Mucosa of stomach (tissue), 1 donor: ENCODE measurements around the gene ADRA2B.
"Not testable (repeated sequence)": the region's sequence is repeated elsewhere in the genome, so short reads cannot be mapped to it uniquely, and the experiment has no call there.

Experiments used
- H3K27me3 ChIP-seq: one replicate; pipeline ENCODE4 v1.7.0; 2013; ENCODE audit warnings: mild to moderate bottlenecking, low read length; ENCODE audit not compliant: control insufficient read depth, insufficient read depth
- H3K36me3 ChIP-seq: one replicate; pipeline ENCODE4 v1.7.0; 2013; ENCODE audit warnings: low read length; ENCODE audit not compliant: control insufficient read depth, insufficient read depth
- H3K4me1 ChIP-seq: one replicate; pipeline ENCODE4 v1.7.0; 2013; ENCODE audit warnings: mild to moderate bottlenecking, low read length; ENCODE audit not compliant: control insufficient read depth, insufficient read depth
- H3K4me3 ChIP-seq: one replicate; pipeline ENCODE4 v1.7.0; 2013; ENCODE audit warnings: low read length
- H3K9ac ChIP-seq: one replicate; pipeline ENCODE4 v1.7.0; 2013; ENCODE audit warnings: mild to moderate bottlenecking, low read length, moderate library complexity
- H3K9me3 ChIP-seq: one replicate; pipeline ENCODE4 v1.7.0; 2013; ENCODE audit warnings: mild to moderate bottlenecking, low read length, moderate library complexity; ENCODE audit not compliant: control insufficient read depth
- donor health status: Pancreatic carcinoma.

Gene ADRA2B

DNA sequence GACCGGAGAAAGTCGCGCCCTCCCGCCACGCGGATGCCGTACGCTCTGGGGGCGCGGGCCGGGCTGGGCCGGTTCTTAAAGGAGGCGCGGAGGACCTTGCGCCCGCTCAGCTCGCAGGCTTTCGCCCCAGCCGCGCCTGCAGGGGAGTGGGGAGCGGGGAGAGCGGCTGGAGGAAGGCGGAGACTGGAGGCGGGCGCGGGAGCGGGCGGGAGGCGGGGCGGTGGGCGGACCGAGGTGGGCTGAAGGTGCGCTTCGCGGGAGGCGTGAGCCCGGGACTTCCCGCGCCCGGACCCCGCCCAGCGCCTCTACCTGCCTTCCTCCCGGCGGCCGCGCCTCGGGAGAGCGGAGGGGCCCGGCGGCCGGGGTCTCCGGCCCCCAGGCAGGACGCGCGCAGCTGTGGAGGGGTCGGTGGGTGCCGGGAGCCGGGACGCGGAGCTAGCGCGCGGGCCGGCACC lies at the start of gene ADRA2B:
ADRA2B (minus strand) TSS at position 148 of the 455 bp plus-strand sequence. CDS start 422 bp downstream, outside the sequence.
- Histone ChIP-seq H3K9me3 (no peaks in the 10 kb centered on the region), H3K4me1 (peaks cover 16% of the 10 kb centered on the region), H3K4me3 (no peak within 1 kb of the TSS), H3K9ac (peak within 1 kb of the TSS; percentile 47), H3K27me3 (peaks cover 59% of the 10 kb centered on the region), H3K36me3 (no peaks in the 10 kb centered on the region)

DNA sequence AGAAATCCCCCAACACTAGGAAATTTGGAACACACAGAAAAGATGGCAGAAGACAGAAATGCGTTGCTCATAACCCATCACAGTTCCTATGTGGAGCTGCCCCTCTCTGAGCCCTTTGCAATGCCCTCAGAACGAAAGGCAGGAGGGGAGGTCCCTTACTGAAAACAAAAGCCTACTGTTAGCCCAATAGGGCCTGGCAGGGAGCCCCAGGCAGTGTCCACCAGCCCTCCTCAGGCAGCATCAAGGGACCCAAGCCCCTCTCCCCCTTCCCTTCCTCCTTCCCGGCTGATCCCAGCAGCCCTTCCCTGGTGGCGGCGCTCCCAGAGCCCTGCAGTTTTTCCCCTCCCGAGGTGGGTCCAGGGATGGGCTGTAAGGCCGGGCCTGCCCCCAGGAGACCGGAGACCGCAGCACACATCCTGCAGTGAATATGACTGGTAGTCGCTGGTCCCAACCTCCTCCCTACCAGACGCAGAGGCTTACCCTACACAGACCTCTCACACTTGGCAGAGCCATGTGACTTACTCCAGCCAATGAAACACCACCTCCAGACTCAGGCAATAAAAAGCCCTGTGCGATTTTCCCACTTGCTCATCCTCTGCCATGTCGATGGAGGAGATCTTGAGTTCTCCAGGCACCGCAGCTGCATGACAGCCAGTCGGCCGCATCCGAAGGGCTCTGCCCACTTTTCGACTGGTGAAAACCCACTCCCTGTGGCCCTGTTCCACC lies 48.3 kb upstream of the ADRA2B start:
- Histone ChIP-seq H3K4me1 (peaks cover 12% of the 10 kb centered on the region), H3K9ac (no peak overlapping the region), H3K4me3 (no peak overlapping the region), H3K27me3 (no peaks in the 10 kb centered on the region), H3K9me3 (no peaks in the 10 kb centered on the region), H3K36me3 (no peaks in the 10 kb centered on the region)

DNA sequence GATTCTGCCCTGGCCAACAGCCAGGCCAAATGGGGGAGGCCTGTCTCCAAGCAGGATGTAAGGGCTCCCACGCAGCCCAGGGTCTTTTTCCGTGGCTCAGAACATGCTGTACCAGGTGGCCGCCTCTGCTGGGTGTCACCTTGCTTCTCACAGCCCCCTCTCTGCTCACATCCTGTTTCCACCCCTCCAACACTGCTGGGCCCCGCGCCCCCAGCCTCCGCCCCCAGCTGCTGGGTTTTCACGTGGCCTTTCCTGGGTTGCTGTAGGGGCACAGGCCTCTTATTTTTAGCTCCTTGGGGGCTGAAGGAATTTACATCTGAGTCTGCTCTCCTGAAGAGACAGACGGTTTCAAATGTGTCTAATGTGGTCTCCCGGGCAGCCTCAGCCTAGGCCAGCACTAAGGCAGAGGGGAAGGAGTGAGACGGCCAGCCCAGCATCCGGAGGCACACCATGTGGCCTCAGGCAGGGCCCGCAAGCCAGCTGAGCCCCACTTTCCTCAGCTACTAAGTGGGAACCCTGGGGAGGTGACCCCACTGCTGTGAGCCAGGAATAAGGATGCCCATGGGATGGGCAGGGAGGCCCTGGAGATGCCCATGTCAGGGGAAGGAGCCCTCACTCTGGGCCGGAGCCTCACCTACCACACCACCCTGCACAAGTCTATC lies 47.5 kb upstream of the ADRA2B start:
- H3K4me1 ChIP-seq = peaks cover 12% of the 10 kb centered on the region
- H3K9ac ChIP-seq = no peak overlapping the region
- H3K36me3 ChIP-seq = no peaks in the 10 kb centered on the region
- no peaks in the 10 kb centered on the region for H3K27me3 ChIP-seq
- H3K4me3 ChIP-seq = no peak overlapping the region
- no peaks in the 10 kb centered on the region for H3K9me3 ChIP-seq

DNA sequence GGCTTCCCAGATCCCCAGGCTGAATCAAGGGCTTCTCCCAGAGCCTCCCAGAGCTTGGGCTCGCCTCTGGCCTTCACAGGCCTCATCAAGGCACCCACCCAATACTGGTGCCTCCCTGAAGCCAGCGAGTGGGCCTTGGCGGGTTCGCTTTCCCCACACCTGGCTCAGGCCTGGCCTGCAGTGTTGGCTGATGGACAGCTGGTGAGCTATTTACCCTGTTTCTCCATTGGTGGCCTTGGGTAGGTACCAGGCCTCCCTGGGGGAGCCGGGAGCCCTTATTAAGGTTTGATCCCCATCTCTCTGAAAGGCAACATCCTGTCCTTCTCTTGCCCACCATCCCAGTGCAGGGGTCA lies 47.0 kb upstream of the ADRA2B start:
- Histone ChIP-seq H3K9ac (no peak overlapping the region), H3K27me3 (no peaks in the 10 kb centered on the region), H3K9me3 (no peaks in the 10 kb centered on the region), H3K36me3 (no peaks in the 10 kb centered on the region), H3K4me3 (no peak overlapping the region), H3K4me1 (peaks cover 12% of the 10 kb centered on the region)

DNA sequence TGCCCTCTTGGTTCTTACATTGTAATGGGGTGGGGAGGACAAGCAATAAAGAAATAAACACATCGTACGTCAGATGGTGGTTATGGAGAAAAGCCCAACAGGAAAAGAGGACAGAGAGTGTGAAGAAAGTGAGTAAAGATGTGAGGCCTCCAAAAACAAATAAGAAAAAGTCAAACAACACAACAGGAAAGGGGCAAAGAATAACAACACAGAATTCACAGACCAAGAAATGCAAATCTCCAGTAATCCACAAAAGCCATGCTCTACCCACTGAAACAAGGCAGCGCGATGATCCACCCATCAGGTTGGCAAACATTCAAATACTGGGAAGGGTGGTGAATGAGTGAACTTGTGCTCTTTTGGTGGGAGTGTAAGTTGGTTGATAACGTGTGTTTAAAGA lies 45.5 kb upstream of the ADRA2B start:
- Histone ChIP-seq H3K9ac (no peak overlapping the region), H3K36me3 (no peaks in the 10 kb centered on the region), H3K4me3 (no peak overlapping the region), H3K4me1 (peaks cover 7% of the 10 kb centered on the region), H3K27me3 (no peaks in the 10 kb centered on the region), H3K9me3 (no peaks in the 10 kb centered on the region)

DNA sequence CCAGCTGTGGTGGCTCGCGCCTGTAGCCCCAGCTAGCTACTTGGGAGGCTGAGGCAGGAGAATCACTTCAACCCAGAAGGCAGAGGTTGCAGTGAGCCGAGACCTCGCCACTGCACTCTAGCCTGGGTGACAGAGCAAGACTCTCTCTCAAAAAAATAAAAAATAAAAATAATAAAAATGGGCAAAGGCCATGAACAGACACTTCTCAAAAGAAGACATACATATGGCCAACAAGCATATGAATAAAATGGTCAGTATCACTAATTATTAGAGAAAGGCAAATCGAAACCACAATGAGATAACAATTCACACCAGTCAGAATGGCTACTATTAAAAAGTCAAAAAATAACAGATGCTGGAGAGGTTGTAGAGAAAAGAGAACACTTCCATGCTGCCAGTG lies 44.0 kb upstream of the ADRA2B start:
- H3K4me1 ChIP-seq, H3K9ac ChIP-seq, H3K9me3 ChIP-seq, H3K36me3 ChIP-seq, H3K4me3 ChIP-seq, H3K27me3 ChIP-seq: not testable (repeated sequence)

DNA sequence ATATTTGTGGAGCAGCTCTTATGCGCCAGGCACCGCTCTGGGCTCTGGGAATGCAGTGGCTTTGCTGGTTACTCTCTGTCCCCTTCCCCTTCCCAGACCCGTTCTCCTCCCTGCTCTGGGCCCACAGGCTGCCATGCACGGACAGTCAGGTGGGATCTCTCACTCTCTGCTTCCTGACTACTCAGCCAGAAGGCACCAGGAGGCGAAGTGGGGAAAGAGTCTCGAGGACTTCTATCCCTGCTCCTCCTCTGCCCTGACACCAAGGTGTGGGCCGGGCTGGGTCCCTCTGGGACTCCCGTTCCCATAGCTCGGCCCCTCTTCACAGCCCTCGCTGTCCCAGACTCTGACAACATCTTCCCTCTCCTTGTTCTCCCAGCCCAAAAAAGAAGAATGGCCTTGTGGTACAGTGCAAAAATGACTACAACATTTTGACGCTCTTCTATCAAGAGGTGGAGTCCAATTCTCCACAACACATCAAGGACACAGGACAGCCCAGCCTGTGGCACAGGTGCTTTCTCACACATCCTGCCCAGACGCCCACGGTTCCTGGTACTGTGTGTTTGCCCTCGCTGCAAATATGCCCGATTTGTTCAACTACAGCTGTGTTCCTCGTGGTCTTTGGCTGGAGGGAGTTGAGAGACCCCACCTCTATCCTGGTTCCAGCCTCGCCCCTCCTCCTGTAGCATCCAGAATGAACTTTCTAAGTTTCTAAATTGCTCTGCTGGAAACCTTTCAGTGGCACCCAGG lies 42.9 kb upstream of the ADRA2B start:
- Histone ChIP-seq H3K36me3 (no peaks in the 10 kb centered on the region), H3K27me3 (no peaks in the 10 kb centered on the region), H3K4me3 (no peak overlapping the region), H3K4me1 (peaks cover 7% of the 10 kb centered on the region), H3K9me3 (no peaks in the 10 kb centered on the region), H3K9ac (no peak overlapping the region)

DNA sequence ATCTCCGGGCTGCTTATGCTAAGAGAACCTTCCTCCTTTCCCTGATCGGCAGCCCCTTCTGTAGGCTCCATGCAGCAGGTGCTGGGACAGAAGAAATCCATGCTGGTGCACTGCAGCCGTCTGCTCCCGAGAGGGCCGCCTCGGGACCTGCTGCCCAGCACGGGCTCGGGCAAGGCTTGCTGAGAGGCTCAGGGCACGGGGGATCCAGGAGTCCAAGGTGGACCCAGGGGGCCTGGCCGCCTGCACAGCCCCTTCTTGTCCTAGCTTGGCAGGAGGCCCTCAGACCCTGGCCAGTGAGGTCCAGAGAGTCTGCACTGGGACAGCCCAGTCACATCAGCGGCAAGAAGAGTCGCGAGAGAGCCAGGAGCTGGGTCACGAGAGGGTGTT lies 42.2 kb upstream of the ADRA2B start:
- Histone ChIP-seq H3K4me1 (peaks cover 7% of the 10 kb centered on the region), H3K9ac (no peak overlapping the region), H3K9me3 (no peaks in the 10 kb centered on the region), H3K27me3 (no peaks in the 10 kb centered on the region), H3K4me3 (no peak overlapping the region), H3K36me3 (no peaks in the 10 kb centered on the region)

DNA sequence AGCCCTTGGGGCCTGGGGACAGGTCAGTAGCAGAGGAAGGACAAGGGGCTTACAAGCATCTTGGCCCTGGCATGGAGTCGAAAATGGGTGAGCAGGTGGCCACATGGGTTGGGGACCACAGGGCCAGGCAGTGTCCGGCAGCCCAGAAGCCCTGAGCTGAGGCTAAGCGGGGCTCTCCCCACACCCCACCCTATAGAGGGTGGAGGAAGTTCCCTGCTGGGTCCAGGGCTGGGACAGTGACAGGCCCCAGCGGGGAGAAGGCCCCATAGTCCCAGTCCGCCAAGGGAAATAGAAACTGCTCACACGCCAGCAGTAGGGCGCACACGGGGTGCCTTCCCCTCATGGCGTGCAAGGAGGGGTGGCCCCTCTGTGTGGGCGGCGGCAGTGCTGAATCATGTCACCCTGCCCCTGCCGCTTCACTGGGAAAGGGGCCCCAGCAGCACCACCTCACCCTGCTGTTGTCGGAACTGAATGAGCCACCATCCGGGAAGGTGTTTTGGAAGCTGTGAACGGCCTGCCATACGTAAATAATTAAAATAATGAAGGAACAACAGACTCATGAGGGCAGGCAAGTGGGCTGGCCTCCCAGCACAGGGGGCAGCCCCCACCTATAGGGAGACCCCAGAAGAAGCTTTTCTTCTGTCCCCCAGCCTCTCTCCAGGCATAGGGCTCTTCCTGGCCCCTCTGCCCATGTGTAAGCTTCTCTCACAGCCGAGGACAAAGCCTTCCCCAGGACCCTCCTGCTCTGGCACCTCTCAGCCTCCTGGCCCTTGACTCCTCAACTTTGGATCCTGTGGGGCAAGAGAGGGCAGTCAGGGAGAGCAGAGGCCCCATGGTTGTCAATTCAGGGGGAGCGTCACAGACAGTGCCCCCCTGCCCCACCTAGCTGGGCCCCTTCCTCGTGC lies 41.5 kb upstream of the ADRA2B start:
- Histone ChIP-seq H3K9me3 (no peaks in the 10 kb centered on the region), H3K27me3 (no peaks in the 10 kb centered on the region), H3K4me1 (peaks cover 7% of the 10 kb centered on the region), H3K9ac (no peak overlapping the region), H3K36me3 (no peaks in the 10 kb centered on the region), H3K4me3 (no peak overlapping the region)

DNA sequence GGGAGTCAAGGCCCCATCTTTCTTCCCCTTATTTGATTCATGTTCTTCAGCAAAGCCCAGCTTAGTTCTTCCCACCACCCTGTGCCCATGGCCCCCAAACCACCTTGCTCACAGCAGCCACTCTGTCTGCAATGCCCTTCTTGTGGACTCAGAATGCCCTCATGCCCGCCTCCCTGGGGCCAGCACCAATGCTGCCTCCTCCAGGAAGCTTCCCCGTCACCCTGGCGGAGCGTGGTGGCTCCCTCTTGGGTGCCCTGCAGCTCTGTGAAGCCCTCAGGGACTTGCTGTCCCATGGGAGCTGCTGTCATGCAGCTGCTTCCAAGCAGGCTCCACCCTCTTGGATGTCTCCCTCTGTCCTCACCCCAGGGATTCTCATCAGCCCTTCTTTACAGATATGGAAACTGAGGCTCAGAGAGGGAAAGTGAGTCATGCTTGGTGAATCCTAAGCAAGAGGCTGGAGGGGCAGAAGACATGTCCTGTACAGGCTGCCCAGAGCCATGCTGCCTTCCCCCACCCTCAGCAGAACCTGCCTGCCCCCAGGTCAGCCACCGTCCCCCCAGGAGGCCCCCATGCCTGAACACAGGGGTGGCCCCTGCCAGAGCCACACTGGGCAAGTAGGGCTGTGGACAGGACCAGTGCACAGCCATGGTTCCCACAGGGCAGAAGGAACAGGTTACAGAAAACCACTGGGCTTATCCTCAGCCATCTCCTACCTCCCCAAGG lies 40.7 kb upstream of the ADRA2B start:
- peaks cover 4% of the 10 kb centered on the region for H3K4me1 ChIP-seq
- no peak overlapping the region for H3K9ac ChIP-seq
- no peaks in the 10 kb centered on the region for H3K27me3 ChIP-seq
- H3K4me3 ChIP-seq = no peak overlapping the region
- H3K36me3 ChIP-seq = no peaks in the 10 kb centered on the region
- no peaks in the 10 kb centered on the region for H3K9me3 ChIP-seq
